Urinary bladder (tissue), 4 donors: Measurements from ENCODE around the gene LYPD8. TPM values are rescaled to one million over a fixed set of nuclear protein-coding genes. Genes with fewer than 3 reads are reported as not detected.

ENCODE experiments used
- DNase-seq: peaks from one replicate; pipeline ENCODE4 v3.0.0-alpha.2; 2015; ENCODE audit errors: extremely low spot score
- H3K27ac ChIP-seq: one replicate; pipeline ENCODE4 v1.5.1; 2013; ENCODE audit warnings: low read depth, mild to moderate bottlenecking, moderate library complexity
- H3K36me3 ChIP-seq: one replicate; pipeline ENCODE4 v1.6.1; 2013; ENCODE audit warnings: mild to moderate bottlenecking, moderate library complexity; ENCODE audit not compliant: insufficient read depth
- H3K4me1 ChIP-seq: one replicate; pipeline ENCODE4 v1.6.1; 2013; ENCODE audit warnings: mild to moderate bottlenecking, moderate library complexity; ENCODE audit not compliant: insufficient read depth
- H3K4me3 ChIP-seq: one replicate; pipeline ENCODE4 v1.5.1; 2013; ENCODE audit warnings: low read depth, low read length
- whole genome bisulfite sequencing: extraction: QIAGEN DNeasy Blood & Tissue Kit; methylation state at CpG from one replicate; pipeline ENCODE4 v1.1.7; 2013; 5-methylcytosine and 5-hydroxymethylcytosine counted together
- polyA plus RNA-seq: library from polyadenylated mRNA; stranded (reverse); fragments of 200-250 nt; gene quantifications from one replicate; pipeline ENCODE4 v1.2.3, GENCODE V29; 2013
- total RNA-seq: library from RNA; depleted of rRNA; stranded (reverse); fragments of >200 nt; gene quantifications from one replicate; pipeline ENCODE4 v1.2.3, GENCODE V29; 2014
- donor health status: healthy with polysubstance abuse.
- donor health status: healthy.

Gene LYPD8
- total and polyA plus RNA-seq, 2 donors = not detected

- Histone ChIP-seq H3K4me3 (no peak overlapping the region), H3K36me3 (no peaks in the 10 kb centered on the region), H3K4me1 (no peaks in the 10 kb centered on the region), H3K27ac (no peak overlapping the region)
- no peak for DNase-seq
- WGBS = 74% methylated on average over 8 of the region's 8 CpGs
These were observed 3.2 kb downstream of the LYPD8 start for GRCh38 chr1:248752161-248753028.

DNA sequence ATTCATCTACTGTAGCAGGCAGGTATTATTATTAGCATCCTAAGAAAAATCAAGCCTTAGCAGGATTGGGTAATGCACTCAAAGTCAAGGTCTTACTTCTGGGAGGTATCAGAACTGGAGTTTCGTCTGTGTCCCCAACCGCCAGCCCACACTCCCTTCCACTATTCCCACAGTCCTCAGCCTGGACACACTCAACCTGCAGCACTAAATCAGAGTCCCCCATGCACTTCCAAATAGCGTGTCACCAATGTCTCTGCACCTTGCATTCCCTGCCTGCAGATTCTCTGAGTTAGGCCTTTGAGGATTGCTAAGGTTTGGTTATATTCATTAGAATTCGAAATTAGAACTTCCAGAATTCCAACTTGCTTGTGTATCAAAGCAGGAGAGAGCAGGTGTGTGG lies 3.9 kb downstream of the LYPD8 start:
- 87% methylated on average over 4 of the region's 4 CpGs for WGBS
- Histone ChIP-seq H3K27ac (no peak overlapping the region), H3K4me1 (no peaks in the 10 kb centered on the region), H3K36me3 (no peaks in the 10 kb centered on the region), H3K4me3 (no peak overlapping the region)
- no peak for DNase-seq

- no peak overlapping the region for H3K4me3 ChIP-seq
- no peaks in the 10 kb centered on the region for H3K36me3 ChIP-seq
- no peak overlapping the region for H3K27ac ChIP-seq
- DNase-seq = no peak
- 66% methylated on average over 5 of the region's 5 CpGs for WGBS
- H3K4me1 ChIP-seq = no peaks in the 10 kb centered on the region
These were observed 4.4 kb downstream of the LYPD8 start for GRCh38 chr1:248751142-248751541.

DNA sequence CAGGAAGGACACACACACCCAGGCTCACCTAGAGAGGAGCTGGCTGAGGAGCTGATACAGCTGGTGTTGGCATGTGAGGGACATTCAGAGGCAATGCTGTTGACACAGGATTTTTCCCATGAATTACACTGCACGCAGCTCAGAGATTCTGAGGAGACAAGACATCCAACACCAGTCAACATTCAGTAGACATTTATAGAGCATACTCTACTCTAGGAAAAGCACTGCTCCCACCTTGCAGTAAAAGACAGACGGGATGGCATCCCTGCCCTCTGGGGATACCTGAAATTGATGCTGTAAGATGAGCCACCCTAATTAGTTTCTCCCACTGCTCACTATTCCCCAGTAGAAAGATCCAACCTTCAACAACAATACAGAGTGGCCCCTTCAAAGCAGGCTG lies 5.1 kb downstream of the LYPD8 start:
- 65% methylated on average over 2 of the region's 2 CpGs for WGBS
- Histone ChIP-seq H3K27ac (no peak overlapping the region), H3K36me3 (no peaks in the 10 kb centered on the region), H3K4me3 (no peak overlapping the region), H3K4me1 (no peaks in the 10 kb centered on the region)
- DNase-seq = no peak

GRCh38 chr1:248748211-248748610 lies 7.3 kb downstream of the LYPD8 start:
- Histone ChIP-seq H3K4me3 (no peak overlapping the region), H3K27ac (no peak overlapping the region), H3K4me1 (no peaks in the 10 kb centered on the region), H3K36me3 (no peaks in the 10 kb centered on the region)
- DNase-seq = no peak
- 92% methylated on average over 9 of the region's 10 CpGs for WGBS

GRCh38 chr1:248740876-248741275 lies 14.7 kb downstream of the LYPD8 start:
- DNase-seq = no peak
- Histone ChIP-seq H3K27ac (no peak overlapping the region), H3K36me3 (no peaks in the 10 kb centered on the region), H3K4me1 (no peaks in the 10 kb centered on the region), H3K4me3 (no peak overlapping the region)
- WGBS = 92% methylated on average over 7 of the region's 7 CpGs

DNA sequence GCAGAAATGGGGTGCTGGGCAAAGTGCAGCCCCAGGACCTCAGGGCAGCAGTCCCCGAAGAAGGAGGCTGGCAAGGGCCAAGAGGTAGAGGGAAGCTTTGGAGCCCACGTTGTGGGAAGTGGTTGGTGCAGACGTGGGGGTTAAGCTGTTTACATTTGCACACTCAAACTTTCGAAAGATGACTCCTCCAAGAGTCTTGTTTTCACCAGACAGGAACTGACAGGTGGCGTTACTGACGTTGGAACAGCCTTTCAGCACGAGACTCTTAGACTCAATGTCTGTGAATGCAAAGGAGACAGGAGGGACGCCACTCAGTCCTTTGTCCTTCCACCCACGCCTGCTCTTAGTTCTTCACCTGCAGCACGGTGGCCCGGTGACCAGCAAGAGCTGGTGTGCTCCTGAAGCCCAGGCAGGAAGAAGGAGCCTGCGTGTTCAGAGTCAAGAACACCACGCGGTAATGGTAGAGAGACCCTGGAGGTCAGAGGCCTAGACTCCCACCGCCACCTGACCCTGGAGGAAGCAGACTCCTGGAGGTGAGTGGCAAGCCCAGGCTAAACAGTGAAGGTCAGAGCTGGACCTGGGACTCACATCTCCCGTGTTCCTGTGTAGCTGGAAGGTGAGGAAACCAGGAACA lies 15.9 kb downstream of the LYPD8 start:
- DNase-seq = no peak
- WGBS = 76% methylated on average over 16 of the region's 16 CpGs
- Histone ChIP-seq H3K4me3 (no peak overlapping the region), H3K36me3 (no peaks in the 10 kb centered on the region), H3K27ac (no peak overlapping the region), H3K4me1 (no peaks in the 10 kb centered on the region)

GRCh38 chr1:248737457-248737856 lies 18.1 kb downstream of the LYPD8 start:
- no peak overlapping the region for H3K27ac ChIP-seq
- DNase-seq = no peak
- H3K4me1 ChIP-seq = no peaks in the 10 kb centered on the region
- H3K36me3 ChIP-seq = no peaks in the 10 kb centered on the region
- WGBS = 73% methylated on average over 6 of the region's 6 CpGs
- no peak overlapping the region for H3K4me3 ChIP-seq

DNA sequence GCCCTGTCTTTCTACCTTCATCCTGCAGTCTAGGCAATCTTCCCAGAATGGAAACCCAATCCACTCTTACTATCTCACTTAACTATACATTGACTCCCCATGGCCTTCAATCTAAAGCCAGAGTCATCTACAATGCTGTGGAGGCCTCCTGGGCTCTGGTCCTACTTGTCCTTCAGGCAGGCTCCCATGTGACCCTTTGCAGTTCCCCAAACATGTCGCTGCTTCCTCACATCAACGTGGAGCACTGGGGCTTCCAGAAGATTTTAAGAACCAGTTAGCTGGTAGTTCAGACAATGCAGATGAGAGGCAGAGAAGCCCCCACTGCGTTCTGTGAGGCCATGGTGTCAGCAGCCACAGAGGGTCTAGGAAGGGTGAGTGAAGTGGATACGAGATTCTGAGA lies 18.6 kb downstream of the LYPD8 start:
- Histone ChIP-seq H3K4me3 (no peak overlapping the region), H3K36me3 (no peaks in the 10 kb centered on the region), H3K4me1 (no peaks in the 10 kb centered on the region), H3K27ac (no peak overlapping the region)
- DNase-seq = no peak
- WGBS = 64% methylated on average over 4 of the region's 4 CpGs

GRCh38 chr1:248733566-248733965 lies 22.0 kb downstream of the LYPD8 start:
- no peaks in the 10 kb centered on the region for H3K4me1 ChIP-seq
- no peaks in the 10 kb centered on the region for H3K36me3 ChIP-seq
- WGBS = 70% methylated on average over 5 of the region's 5 CpGs
- no peak overlapping the region for H3K4me3 ChIP-seq
- DNase-seq = no peak
- H3K27ac ChIP-seq = no peak overlapping the region

DNA sequence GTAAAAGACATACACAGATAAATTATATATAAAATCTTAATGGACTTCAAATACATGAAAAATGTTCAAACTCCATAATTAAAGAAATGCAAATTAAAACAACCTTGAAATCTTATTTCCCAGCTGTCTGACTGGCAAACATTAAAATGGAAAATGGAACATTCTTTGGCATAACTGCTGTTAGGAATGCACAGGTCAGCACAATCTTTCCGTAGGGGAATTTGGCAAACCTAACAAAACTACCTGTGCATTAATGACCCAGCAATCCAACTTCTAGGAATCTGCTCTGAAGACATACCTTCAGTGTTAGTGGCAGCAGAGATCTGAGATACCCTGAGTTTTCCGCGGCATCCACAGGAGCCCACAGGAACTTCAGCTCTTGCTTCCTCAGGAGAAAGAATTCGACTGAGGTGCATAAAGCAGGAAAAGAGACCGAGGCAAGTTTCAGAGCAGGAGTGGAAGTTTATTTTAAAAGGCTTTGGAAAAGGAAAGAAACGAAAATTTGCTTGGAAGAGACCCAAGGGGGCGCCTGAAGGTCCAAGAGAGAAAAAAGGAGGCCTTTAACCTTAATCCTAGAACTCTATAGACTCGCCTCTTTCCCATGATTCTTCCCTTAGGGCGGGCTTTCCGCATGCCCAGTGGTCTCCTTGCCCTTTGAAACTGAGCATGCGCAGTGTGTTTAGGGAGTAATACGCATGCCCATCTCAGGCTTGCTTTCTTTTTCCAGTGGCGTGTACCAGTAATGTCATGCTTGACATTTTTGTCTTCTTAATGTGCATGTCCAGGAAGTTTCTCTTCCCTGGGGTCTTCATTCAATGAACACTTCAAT lies 24.8 kb downstream of the LYPD8 start:
- Histone ChIP-seq H3K4me1 (no peaks in the 10 kb centered on the region), H3K4me3 (no peak overlapping the region), H3K36me3 (no peaks in the 10 kb centered on the region), H3K27ac (no peak overlapping the region)
- 73% methylated on average over 13 of the region's 13 CpGs for WGBS
- no peak for DNase-seq

- 39% methylated on average over 3 of the region's 3 CpGs for WGBS
- Histone ChIP-seq H3K4me3 (no peak overlapping the region), H3K4me1 (no peaks in the 10 kb centered on the region), H3K27ac (no peak overlapping the region), H3K36me3 (no peaks in the 10 kb centered on the region)
- no peak for DNase-seq
These were observed 41.3 kb downstream of the LYPD8 start for GRCh38 chr1:248714248-248714647.

GRCh38 chr1:248710305-248710900 lies 45.2 kb downstream of the LYPD8 start:
- Histone ChIP-seq H3K36me3 (no peaks in the 10 kb centered on the region), H3K27ac (no peak overlapping the region), H3K4me1 (no peaks in the 10 kb centered on the region), H3K4me3 (no peak overlapping the region)
- WGBS = 82% methylated on average over 4 of the region's 4 CpGs
- DNase-seq = no peak
